H9 (cell line): ENCODE data around the gene NPHP4. TPM values are rescaled to one million over a fixed set of nuclear protein-coding genes. Genes with fewer than 3 reads are reported as not detected.

Experiments used
- DNase-seq: peaks from one replicate; pipeline ENCODE4 v3.0.0-alpha.2; 2017
- H2AFZ ChIP-seq: one replicate; pipeline ENCODE4 v1.6.1; 2013; ENCODE audit warnings: mild to moderate bottlenecking, low read length, control low read depth, moderate library complexity
- H2AK5ac ChIP-seq: 2 replicates; pipeline ENCODE4 v1.6.1; 2013; ENCODE audit warnings: low read length, control low read depth, mixed read lengths; ENCODE audit not compliant: insufficient read length
- H2BK120ac ChIP-seq: one replicate; pipeline ENCODE4 v1.6.1; 2013; ENCODE audit warnings: low read depth, mild to moderate bottlenecking, low read length, control low read depth, inconsistent platforms; ENCODE audit not compliant: poor library complexity, severe bottlenecking
- H2BK12ac ChIP-seq: 2 replicates; pipeline ENCODE4 v1.6.1; 2013; ENCODE audit warnings: low read length, control low read depth, mixed read lengths, low read depth; ENCODE audit not compliant: insufficient read length
- H2BK15ac ChIP-seq: 2 replicates; pipeline ENCODE4 v1.6.1; 2013; ENCODE audit warnings: low read depth, low read length, control low read depth
- H2BK20ac ChIP-seq: one replicate; pipeline ENCODE4 v1.6.1; 2013; ENCODE audit warnings: low read depth, mild to moderate bottlenecking, low read length, control low read depth, inconsistent platforms; ENCODE audit not compliant: poor library complexity, severe bottlenecking
- H2BK5ac ChIP-seq: 2 replicates; pipeline ENCODE4 v1.6.1; 2013; ENCODE audit warnings: low read length, control low read depth, mixed read lengths; ENCODE audit not compliant: insufficient read length
- H3K14ac ChIP-seq: 2 replicates; pipeline ENCODE4 v1.6.1; 2013; ENCODE audit warnings: low read length, control low read depth; ENCODE audit not compliant: insufficient read depth
- H3K18ac ChIP-seq: 2 replicates; pipeline ENCODE4 v1.6.1; 2013; ENCODE audit warnings: low read depth, mild to moderate bottlenecking, mixed read lengths, low read length, control low read depth; ENCODE audit not compliant: insufficient read length
- H3K23ac ChIP-seq: 2 replicates; pipeline ENCODE4 v1.6.1; 2013; ENCODE audit warnings: low read length, control low read depth, mixed read lengths, low read depth; ENCODE audit not compliant: insufficient read length
- H3K23me2 ChIP-seq: 2 replicates; pipeline ENCODE4 v1.6.1; 2013; ENCODE audit warnings: low read depth, mild to moderate bottlenecking, mixed read lengths, low read length, control low read depth; ENCODE audit not compliant: insufficient read length, poor library complexity, severe bottlenecking
- H3K27ac ChIP-seq: 2 replicates; pipeline ENCODE4 v1.5.1; 2013; ENCODE audit warnings: low read length, control low read depth, mixed read lengths, low read depth; ENCODE audit not compliant: insufficient read length
- H3K27me3 ChIP-seq: 2 replicates; pipeline ENCODE4 v1.6.1; 2013; ENCODE audit warnings: low read length, control low read depth, inconsistent platforms; ENCODE audit not compliant: insufficient read depth
- H3K4ac ChIP-seq: 2 replicates; pipeline ENCODE4 v1.6.1; 2013; ENCODE audit warnings: low read depth, mild to moderate bottlenecking, control low read depth, inconsistent platforms, low read length, moderate library complexity
- H3K4me1 ChIP-seq: 2 replicates; pipeline ENCODE4 v1.6.1; 2013; ENCODE audit warnings: low read length, control low read depth, inconsistent platforms; ENCODE audit not compliant: insufficient read depth
- H3K4me2 ChIP-seq: 2 replicates; pipeline ENCODE4 v1.6.1; 2013; ENCODE audit warnings: low read length, control low read depth, mixed read lengths; ENCODE audit not compliant: insufficient read length, insufficient read depth
- H3K56ac ChIP-seq: 2 replicates; pipeline ENCODE4 v1.6.1; 2013; ENCODE audit warnings: low read depth, mild to moderate bottlenecking, mixed read lengths, low read length, control low read depth; ENCODE audit not compliant: insufficient read length
- H3K79me1 ChIP-seq: 2 replicates; pipeline ENCODE4 v1.6.1; 2013; ENCODE audit warnings: low read depth, mild to moderate bottlenecking, moderate library complexity, low read length, control low read depth, inconsistent platforms; ENCODE audit not compliant: insufficient read depth, poor library complexity, severe bottlenecking
- H3K79me2 ChIP-seq: 2 replicates; pipeline ENCODE4 v1.6.1; 2013; ENCODE audit warnings: low read length, control low read depth, inconsistent platforms; ENCODE audit not compliant: insufficient read depth
- H3K9ac ChIP-seq: 2 replicates; pipeline ENCODE4 v1.6.1; 2013; ENCODE audit warnings: low read length, control low read depth, mixed read lengths; ENCODE audit not compliant: insufficient read length; ENCODE audit errors: extremely low read depth
- H3K9me3 ChIP-seq: one replicate; pipeline ENCODE4 v1.6.1; 2013; ENCODE audit warnings: low read depth, low read length, inconsistent platforms; ENCODE audit not compliant: control insufficient read depth
- H3T11ph ChIP-seq: one replicate; pipeline ENCODE4 v1.6.1; 2013; ENCODE audit warnings: mild to moderate bottlenecking, low read length, control low read depth, inconsistent platforms
- H4K20me1 ChIP-seq: one replicate; pipeline ENCODE4 v1.6.1; 2013; ENCODE audit not compliant: control insufficient read depth, insufficient read length, insufficient read depth
- H4K5ac ChIP-seq: 2 replicates; pipeline ENCODE4 v1.6.1; 2013; ENCODE audit warnings: low read depth, mild to moderate bottlenecking, mixed read lengths, low read length, control low read depth; ENCODE audit not compliant: insufficient read length
- H4K8ac ChIP-seq: replicated peaks from 2 replicates; pipeline ENCODE4 v1.6.1; 2013; ENCODE audit warnings: low read length, control low read depth, mixed read lengths, low read depth; ENCODE audit not compliant: insufficient read length
- H4K91ac ChIP-seq: 2 replicates; pipeline ENCODE4 v1.6.1; 2013; ENCODE audit warnings: low read depth, mild to moderate bottlenecking, moderate library complexity, mixed read lengths, low read length, control low read depth; ENCODE audit not compliant: insufficient read length
- H3K27ac Mint-ChIP-seq, 3 experiments: 2 replicates in 2 of 3; 3 replicates in 1 of 3; pipeline ENCODE4 v1.8.0; 2020 to 2021; ENCODE audit warnings: mixed read lengths in 3 of 3, mild to moderate bottlenecking in 1 of 3, moderate library complexity in 1 of 3
- H3K27me3 Mint-ChIP-seq: 2 replicates; pipeline ENCODE4 v1.8.0; 2021; ENCODE audit warnings: low read depth, mild to moderate bottlenecking, moderate library complexity, mixed read lengths
- H3K36me3 Mint-ChIP-seq, 3 experiments: 2 replicates in 2 of 3; 3 replicates in 1 of 3; pipeline ENCODE4 v1.8.0; 2020 to 2021; ENCODE audit warnings: low read depth in 3 of 3, mixed read lengths in 3 of 3; ENCODE audit not compliant: insufficient read depth in 1 of 3
- H3K4me1 Mint-ChIP-seq, 2 experiments: 2 replicates each; pipeline ENCODE4 v1.8.0; 2020; ENCODE audit warnings: mixed read lengths in 2 of 2
- H3K4me3 Mint-ChIP-seq, 2 experiments: 2 replicates in 1 of 2; 3 replicates in 1 of 2; pipeline ENCODE4 v1.8.0; 2020 to 2021; ENCODE audit warnings: mild to moderate bottlenecking in 2 of 2, mixed read lengths in 2 of 2, moderate library complexity in 1 of 2
- H3K9me3 Mint-ChIP-seq, 2 experiments: 2 replicates in 1 of 2; 3 replicates in 1 of 2; pipeline ENCODE4 v1.8.0; 2020; ENCODE audit warnings: mild to moderate bottlenecking in 2 of 2, mixed read lengths in 2 of 2, moderate library complexity in 1 of 2
- CTCF ChIP-seq: fragments of 200-600 bp; sonication (generic); conservative IDR thresholded peaks from 3 replicates; pipeline ENCODE4 v1.8.0; 2021; ENCODE audit warnings: antibody characterized with exemption, mild to moderate bottlenecking
- WGBS: extraction: QIAGEN DNeasy Blood & Tissue Kit; methylation state at CpG from one replicate; pipeline ENCODE4 v1.1.7; 2013; ENCODE audit warnings: missing lambda C conversion rate, low lambda C conversion rate, mixed read lengths; ENCODE audit not compliant: insufficient read length; ENCODE audit errors: extremely low coverage; 5-methylcytosine and 5-hydroxymethylcytosine counted together
- total RNA-seq: library from RNA; stranded (reverse); gene quantifications from 2 replicates; pipeline ENCODE4 v1.2.1, GENCODE V29; 2021

Gene NPHP4
- total RNA-seq, 1 experiment from 2014 or later, result 17.6 TPM

- no peak overlapping the region for H4K8ac ChIP-seq
- no peak overlapping the region for H2BK12ac ChIP-seq
- no peak overlapping the region for H2BK120ac ChIP-seq
- H3K14ac ChIP-seq, result no peak overlapping the region; the same call in 1 of the 2 replicates
- Mint-ChIP-seq H3K4me1 (peaks cover 22 to 30% of the 10 kb centered on the region in 2 experiments), H3K27ac (no peak overlapping the region), H3K36me3 (no peaks in the 10 kb centered on the region), H3K27me3 (peaks cover 46% of the 10 kb centered on the region), H3K4me3 (no peak overlapping the region), H3K9me3 (no peaks in the 10 kb centered on the region)
- no peak overlapping the region for H3K4ac ChIP-seq
- H3K79me2 ChIP-seq, result no peaks in the 10 kb centered on the region
- DNase-seq, result no peak
- H3K9ac ChIP-seq, result no peak overlapping the region
- H3K27ac ChIP-seq, result no peak overlapping the region
- no peak overlapping the region for H2BK20ac ChIP-seq
- no peaks in the 10 kb centered on the region; the same call in 1 of the 2 replicates for H3K27me3 ChIP-seq
- H2AFZ ChIP-seq, result no peak overlapping the region
- H3K79me1 ChIP-seq, result no peaks in the 10 kb centered on the region
- no peak for TF ChIP-seq CTCF
- H3K4me1 ChIP-seq, result no peaks in the 10 kb centered on the region
- no peak overlapping the region for H3K4me2 ChIP-seq
- no peak overlapping the region for H3K23ac ChIP-seq
- no peak overlapping the region for H2BK5ac ChIP-seq
- H3K9me3 ChIP-seq, result no peaks in the 10 kb centered on the region
- no peak overlapping the region for H2AK5ac ChIP-seq
- H2BK15ac ChIP-seq, result no peak overlapping the region
- no peak overlapping the region for H3K18ac ChIP-seq
- no peak overlapping the region for H4K5ac ChIP-seq
- no peak overlapping the region for H3K56ac ChIP-seq
- H3K23me2 ChIP-seq, result peaks cover 13% of the 10 kb centered on the region
- WGBS, result no CpG with 5 or more reads among the region's 17 CpGs
- H4K20me1 ChIP-seq, result no peaks in the 10 kb centered on the region
- H3T11ph ChIP-seq, result no peak overlapping the region
- H4K91ac ChIP-seq, result no peak overlapping the region
Measured at GRCh38 chr1:5995871-5996630, 3.8 kb upstream of the NPHP4 start.
